Progenitor cell of endocrine pancreas (in vitro differentiated cells): ENCODE measurements around the gene IRX6. TPM values are rescaled to one million over a fixed set of nuclear protein-coding genes. Genes with fewer than 3 reads are reported as not detected.

ENCODE experiments used
- DNase-seq: peaks from one replicate; pipeline ENCODE4 v3.0.0; 2021; ENCODE audit warnings: low spot score; ENCODE audit not compliant: unreplicated experiment
- H3K27ac Mint-ChIP-seq: 2 replicates; pipeline ENCODE4 v1.8.0; 2021; ENCODE audit warnings: mild to moderate bottlenecking, moderate library complexity, mixed read lengths
- H3K27me3 Mint-ChIP-seq: 2 replicates; pipeline ENCODE4 v1.8.0; 2021; ENCODE audit warnings: mixed read lengths
- H3K36me3 Mint-ChIP-seq: 2 replicates; pipeline ENCODE4 v1.8.0; 2022; ENCODE audit warnings: mixed read lengths; ENCODE audit not compliant: insufficient read depth
- H3K4me1 Mint-ChIP-seq: 2 replicates; pipeline ENCODE4 v1.8.0; 2021; ENCODE audit warnings: low read depth, mixed read lengths
- H3K4me3 Mint-ChIP-seq: 2 replicates; pipeline ENCODE4 v1.8.0; 2021; ENCODE audit warnings: low read depth, mild to moderate bottlenecking, moderate library complexity, mixed read lengths
- H3K9me3 Mint-ChIP-seq: 2 replicates; pipeline ENCODE4 v1.8.0; 2021; ENCODE audit warnings: low read depth, mixed read lengths
- total RNA-seq: library from RNA; stranded (reverse); gene quantifications from 2 replicates; pipeline ENCODE4 v1.2.1, GENCODE V29; 2021
- TF ChIP-seq, protein P1 (sequence below): fragments of 200-600 bp; sonication (generic); IDR thresholded peaks from one replicate; pipeline ENCODE4 v1.5.0; 2021; ENCODE audit warnings: antibody characterized with exemption, mild to moderate bottlenecking; ENCODE audit not compliant: unreplicated experiment

The IRX6 gene
- total RNA-seq, 1 donor from 2014 or later: not detected

DNA sequence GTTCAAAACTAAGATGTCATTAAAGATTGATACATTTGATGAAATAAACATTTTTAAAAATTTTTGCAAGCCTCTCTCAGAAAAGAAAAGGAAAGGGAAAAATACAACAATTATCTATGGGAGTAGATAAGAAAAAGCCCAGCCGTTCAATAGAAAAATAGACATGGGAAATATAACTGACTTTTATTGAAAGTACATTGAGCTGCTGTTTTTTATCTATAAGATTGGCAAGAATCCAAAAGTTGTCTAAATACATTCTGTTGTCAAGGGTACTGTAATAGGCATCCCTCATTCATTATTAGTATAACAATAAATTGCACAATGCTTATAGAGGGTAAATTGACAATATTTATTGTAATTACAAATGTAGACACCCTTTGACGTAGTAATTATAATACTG, 38.4 kb upstream of the IRX6 start:
- Mint-ChIP-seq H3K9me3 (peaks cover 10% of the 10 kb centered on the region), H3K4me3 (no peak overlapping the region), H3K27me3 (no peaks in the 10 kb centered on the region)

DNA sequence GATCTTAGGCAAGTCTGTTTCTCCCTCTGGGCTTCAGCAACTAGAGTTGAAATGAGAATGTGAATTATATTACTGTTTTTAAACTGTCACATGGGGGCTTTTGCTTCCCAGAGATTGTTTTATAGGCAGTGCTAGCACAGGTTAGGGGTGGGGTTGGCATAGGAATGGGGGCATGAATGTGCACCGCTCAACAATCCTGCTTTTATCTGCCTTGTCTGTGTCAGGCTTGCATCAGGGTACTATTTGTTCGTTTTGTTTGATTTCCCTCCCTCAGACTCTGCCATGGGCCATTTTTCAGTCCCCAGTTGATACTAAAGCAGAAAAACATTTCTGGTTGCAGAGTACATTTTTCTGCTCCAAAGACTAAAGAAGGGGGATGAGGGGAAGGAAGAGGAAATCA, 34.6 kb upstream of the IRX6 start:
- H3K4me1 Mint-ChIP-seq: peaks cover 13% of the 10 kb centered on the region
- peak overlapping the region; percentile 24 for H3K4me3 Mint-ChIP-seq
- DNase-seq: no peak
- peaks cover 4% of the 10 kb centered on the region for H3K27me3 Mint-ChIP-seq
- H3K36me3 Mint-ChIP-seq: peaks cover 3% of the 10 kb centered on the region
- no peak overlapping the region for H3K27ac Mint-ChIP-seq
- H3K9me3 Mint-ChIP-seq: peaks cover 10% of the 10 kb centered on the region
- TF ChIP-seq, protein P1, sequence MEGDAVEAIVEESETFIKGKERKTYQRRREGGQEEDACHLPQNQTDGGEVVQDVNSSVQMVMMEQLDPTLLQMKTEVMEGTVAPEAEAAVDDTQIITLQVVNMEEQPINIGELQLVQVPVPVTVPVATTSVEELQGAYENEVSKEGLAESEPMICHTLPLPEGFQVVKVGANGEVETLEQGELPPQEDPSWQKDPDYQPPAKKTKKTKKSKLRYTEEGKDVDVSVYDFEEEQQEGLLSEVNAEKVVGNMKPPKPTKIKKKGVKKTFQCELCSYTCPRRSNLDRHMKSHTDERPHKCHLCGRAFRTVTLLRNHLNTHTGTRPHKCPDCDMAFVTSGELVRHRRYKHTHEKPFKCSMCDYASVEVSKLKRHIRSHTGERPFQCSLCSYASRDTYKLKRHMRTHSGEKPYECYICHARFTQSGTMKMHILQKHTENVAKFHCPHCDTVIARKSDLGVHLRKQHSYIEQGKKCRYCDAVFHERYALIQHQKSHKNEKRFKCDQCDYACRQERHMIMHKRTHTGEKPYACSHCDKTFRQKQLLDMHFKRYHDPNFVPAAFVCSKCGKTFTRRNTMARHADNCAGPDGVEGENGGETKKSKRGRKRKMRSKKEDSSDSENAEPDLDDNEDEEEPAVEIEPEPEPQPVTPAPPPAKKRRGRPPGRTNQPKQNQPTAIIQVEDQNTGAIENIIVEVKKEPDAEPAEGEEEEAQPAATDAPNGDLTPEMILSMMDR: no peak

More for the DNA sequence above, 38.4 kb upstream of the IRX6 start:
- H3K36me3 Mint-ChIP-seq: peaks cover 3% of the 10 kb centered on the region
- H3K4me1 Mint-ChIP-seq: peaks cover 14% of the 10 kb centered on the region
- no peak overlapping the region for H3K27ac Mint-ChIP-seq
- no peak for DNase-seq
- TF ChIP-seq, protein P1: no peak

DNA sequence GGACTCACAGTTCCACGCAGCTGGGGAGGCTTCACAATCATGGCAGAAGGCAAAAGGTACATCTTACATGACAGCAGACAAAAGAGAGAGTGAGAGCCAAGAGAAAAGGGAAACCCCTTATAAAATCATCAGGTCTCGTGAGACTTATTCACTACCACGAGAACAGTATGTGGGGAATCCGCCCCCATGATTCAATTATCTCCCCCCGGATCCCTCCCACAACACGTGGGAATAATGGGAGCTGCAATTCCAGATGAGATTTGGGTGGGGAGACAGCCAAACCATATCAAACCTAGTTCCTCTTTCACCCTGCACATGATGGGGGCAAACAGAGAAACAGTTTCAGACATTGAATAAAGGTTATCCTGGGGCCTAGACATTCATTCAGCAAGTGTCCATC, 32.2 kb upstream of the IRX6 start:
- Mint-ChIP-seq H3K27me3 (peaks cover 9% of the 10 kb centered on the region), H3K36me3 (peaks cover 3% of the 10 kb centered on the region), H3K4me3 (no peak overlapping the region), H3K27ac (no peak overlapping the region), H3K9me3 (peaks cover 10% of the 10 kb centered on the region), H3K4me1 (peaks cover 8% of the 10 kb centered on the region)
- TF ChIP-seq, protein P1: no peak
- DNase-seq: no peak

DNA sequence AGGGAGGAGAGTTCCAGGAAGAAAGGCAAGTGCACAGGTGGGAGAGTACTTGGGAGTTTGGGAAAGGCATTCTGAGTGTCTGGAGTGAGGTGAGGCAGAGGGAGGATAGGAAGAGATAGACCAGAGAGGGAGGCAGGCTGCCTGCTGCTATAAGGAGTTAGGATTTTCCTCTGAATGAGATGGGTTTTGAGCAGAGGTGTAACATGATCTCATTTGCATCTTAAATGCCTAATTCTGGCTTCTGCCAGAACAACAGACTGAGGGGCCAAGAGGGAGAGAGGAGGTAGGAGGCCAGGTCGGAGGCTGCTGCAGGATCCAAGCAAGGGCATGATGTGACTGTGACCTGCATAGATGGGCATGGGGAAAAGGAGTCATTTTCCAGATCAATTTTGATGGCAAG, 31.5 kb upstream of the IRX6 start:
- Mint-ChIP-seq H3K27me3 (peaks cover 10% of the 10 kb centered on the region), H3K4me3 (no peak overlapping the region), H3K9me3 (peaks cover 5% of the 10 kb centered on the region), H3K4me1 (peaks cover 8% of the 10 kb centered on the region), H3K36me3 (peaks cover 1% of the 10 kb centered on the region), H3K27ac (no peak overlapping the region)
- TF ChIP-seq, protein P1: no peak
- DNase-seq: no peak

DNA sequence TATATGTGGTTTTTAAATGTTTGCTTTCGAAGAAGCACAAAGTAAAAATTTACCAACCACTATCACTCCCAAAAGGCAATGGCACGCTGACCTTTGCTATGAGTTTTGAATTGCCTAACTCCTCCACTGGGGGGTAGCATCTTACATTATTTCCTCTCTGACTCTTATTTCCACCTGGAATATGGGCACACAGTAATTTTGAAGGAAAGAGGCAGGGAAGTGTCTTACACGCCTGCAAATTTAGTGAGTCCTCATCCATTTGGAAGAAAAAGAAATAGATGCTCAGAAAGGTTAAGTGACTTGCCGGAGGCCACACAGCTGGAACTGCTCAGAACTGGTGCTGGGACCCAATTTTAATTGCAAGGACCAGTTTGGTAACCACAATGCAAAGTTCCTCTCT, 29.9 kb upstream of the IRX6 start:
- TF ChIP-seq, protein P1: no peak
- no peak overlapping the region for H3K4me3 Mint-ChIP-seq
- peaks cover 16% of the 10 kb centered on the region for H3K27me3 Mint-ChIP-seq
- H3K36me3 Mint-ChIP-seq: peaks cover 2% of the 10 kb centered on the region
- H3K4me1 Mint-ChIP-seq: peaks cover 9% of the 10 kb centered on the region
- peaks cover 8% of the 10 kb centered on the region for H3K9me3 Mint-ChIP-seq
- no peak for DNase-seq
- H3K27ac Mint-ChIP-seq: no peak overlapping the region
